Hypothalamus (tissue), 51 donors: ENCODE measurements around the gene PTCSC3.

Experiments
- DNase-seq, 51 donors: peaks; one replicate each; lab custom pipeline; 2025; lab: John Stamatoyannopoulos, UW

Gene PTCSC3

GRCh38 chr14:36176524-36176923 lies at the start of gene PTCSC3:
PTCSC3 (minus strand) TSS chr14:36176722.
- DNase-seq = no peak

GRCh38 chr14:36226164-36226563 lies 49.6 kb upstream of the PTCSC3 start:
- no peak for DNase-seq

DNA sequence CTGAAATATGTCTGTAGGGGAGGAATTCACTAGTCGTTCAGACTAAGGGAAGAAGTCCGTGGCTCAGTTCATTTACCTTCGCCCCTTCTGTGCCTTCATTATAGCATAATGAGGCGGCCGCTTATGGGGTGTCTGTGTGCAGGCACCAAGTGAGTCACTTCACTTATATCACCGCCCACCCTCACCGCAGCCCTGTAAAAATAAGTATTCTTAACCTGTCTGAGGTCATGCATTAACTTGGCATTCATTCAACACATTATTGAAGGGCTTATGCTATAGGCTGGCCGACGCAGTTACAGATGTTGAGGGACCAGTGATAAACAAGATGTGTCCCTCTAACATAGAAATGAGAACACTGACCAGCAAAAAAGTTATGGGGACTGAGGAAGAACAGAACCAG lies 47.7 kb upstream of the PTCSC3 start:
- no peak for DNase-seq

DNA sequence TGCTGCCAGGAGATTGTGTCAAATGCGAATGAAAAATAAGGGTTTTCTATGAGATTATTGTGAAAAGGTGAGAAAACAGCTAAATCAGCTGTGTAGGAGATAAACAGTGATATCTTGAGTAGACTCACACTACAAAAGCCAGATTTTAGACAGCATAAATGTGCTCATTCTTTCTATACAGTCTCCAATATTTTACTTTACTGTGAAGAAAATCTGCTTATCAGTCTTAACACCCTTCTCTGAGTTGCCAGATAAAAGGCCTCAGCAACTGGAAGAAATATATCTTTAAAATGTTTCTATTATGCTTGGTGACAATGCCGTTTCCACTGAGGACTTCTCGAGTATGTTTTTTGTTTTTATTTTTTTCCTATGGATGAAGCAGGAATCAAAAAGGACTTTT lies 47.0 kb upstream of the PTCSC3 start:
- DNase-seq = no peak

- DNase-seq = no peak
Observed at GRCh38 chr14:36222952-36223468, 46.5 kb upstream of the PTCSC3 start.

- DNase-seq = no peak
Observed at GRCh38 chr14:36222337-36222736, 45.8 kb upstream of the PTCSC3 start.

- DNase-seq = peak in 5 of 51 donors; percentile 7 to 61 (median 14)
Observed at GRCh38 chr14:36221112-36221511, 44.6 kb upstream of the PTCSC3 start.

GRCh38 chr14:36217732-36218131 lies 41.2 kb upstream of the PTCSC3 start:
- DNase-seq = no peak

DNA sequence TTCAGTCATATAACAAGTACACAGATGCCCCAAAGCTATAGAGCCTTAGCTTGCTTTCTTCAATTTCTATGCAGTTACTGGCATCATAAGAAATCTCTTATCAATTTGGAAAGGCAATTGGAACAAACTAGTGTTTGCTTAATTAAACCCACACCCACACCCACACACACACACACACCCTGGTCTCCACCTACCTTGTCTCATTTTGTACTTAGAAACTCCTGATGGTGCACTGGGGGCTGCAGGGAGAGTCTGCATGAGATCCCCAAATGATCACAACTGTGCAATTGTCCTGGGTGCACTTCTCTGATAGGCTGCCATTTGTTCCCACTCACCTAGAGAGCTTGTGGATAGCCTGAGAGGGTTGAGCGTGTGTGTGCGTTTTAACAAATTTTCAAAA lies 40.5 kb upstream of the PTCSC3 start:
- DNase-seq = no peak

DNA sequence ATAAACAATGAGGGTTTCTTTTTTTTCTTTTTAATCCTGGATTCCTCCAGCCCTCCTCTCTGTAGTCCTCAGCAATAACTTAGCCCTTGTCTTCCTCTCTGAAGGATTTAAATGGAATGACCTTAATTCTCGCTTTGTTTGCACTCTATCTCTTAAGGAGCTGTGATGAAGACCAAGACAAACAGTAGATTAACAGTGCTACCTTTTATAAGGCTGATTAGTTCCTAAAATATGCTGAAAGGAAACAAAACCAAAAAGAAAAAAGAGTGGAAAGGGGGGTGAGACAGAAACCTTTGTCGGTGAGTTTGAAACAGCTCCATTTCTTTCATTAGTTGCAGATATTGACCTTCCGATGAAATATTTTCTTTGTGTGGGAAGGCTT lies 38.7 kb upstream of the PTCSC3 start:
- DNase-seq = no peak

DNA sequence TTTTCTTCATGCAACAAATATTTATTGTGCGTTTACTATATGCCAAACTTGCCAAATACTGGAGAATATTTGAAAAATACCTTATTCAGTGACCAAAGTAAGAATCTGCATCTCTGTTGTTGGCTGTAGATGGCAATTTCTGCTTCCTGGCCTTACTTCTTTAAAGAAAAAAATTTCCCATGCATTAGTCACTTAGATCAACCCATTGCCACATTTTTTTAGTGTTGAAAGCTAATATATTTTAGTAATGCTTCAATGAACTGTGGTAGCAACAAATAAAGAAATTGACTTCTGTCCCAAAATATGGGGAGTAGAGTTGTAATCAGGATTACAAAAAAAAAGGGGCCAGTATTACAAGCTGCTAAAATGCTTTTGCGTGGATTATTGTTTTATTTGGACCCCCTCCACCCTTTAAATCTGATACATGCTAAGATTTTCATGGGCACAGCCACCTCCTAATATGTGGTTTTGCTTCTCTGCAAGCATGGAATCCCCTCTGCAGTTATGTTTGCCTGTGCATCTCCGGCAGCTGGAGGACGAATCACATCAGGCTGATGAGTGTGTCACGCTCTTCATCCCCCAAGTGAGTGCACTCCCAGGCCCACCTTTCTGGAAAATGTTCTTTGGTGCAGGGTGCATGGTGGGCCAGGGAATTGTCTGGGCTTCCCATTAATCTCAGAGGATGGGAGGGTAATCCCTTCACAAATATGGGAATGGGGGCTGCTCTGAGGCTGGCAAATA lies 38.1 kb upstream of the PTCSC3 start:
- DNase-seq = no peak

DNA sequence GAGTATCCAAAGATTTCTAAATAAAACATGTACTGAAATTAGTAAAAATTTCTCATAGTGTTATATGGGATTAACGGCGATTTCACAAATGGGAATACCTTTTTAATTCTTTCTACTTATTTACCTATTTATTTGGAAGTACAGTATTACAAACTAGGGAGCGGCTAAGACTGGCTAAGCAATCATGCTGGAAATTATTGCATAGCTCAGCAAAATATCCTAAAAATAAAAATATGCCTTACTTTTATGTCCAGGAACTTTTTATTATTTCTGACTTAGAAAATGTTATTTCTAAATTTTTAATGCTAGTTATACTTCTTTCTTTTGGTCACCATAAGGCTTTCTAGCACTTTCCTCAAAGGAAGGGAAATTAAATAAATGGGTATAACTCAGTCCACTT lies 36.5 kb upstream of the PTCSC3 start:
- DNase-seq = no peak

DNA sequence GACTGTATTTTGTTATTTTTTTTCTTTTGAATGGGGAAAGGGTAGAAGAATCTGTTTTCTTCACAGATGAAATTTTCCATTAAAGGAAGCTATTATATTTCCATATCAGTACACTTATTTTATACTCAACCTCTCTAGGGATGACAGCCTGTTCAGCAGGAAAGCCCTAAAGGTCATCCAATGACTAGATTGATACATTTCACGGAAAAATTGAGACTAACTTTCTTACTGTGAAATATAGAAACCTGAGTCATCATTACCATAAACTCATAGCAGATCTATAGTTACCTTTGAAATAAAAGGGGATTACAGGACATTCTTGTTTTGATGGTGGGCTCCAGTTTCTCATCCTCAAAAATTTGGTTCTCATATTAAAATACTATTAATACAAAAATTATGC lies 36.1 kb upstream of the PTCSC3 start:
- no peak for DNase-seq

GRCh38 chr14:36208690-36209278 lies 32.3 kb upstream of the PTCSC3 start:
- DNase-seq = no peak

- DNase-seq = no peak
Observed at GRCh38 chr14:36207500-36207899, 31.0 kb upstream of the PTCSC3 start.

DNA sequence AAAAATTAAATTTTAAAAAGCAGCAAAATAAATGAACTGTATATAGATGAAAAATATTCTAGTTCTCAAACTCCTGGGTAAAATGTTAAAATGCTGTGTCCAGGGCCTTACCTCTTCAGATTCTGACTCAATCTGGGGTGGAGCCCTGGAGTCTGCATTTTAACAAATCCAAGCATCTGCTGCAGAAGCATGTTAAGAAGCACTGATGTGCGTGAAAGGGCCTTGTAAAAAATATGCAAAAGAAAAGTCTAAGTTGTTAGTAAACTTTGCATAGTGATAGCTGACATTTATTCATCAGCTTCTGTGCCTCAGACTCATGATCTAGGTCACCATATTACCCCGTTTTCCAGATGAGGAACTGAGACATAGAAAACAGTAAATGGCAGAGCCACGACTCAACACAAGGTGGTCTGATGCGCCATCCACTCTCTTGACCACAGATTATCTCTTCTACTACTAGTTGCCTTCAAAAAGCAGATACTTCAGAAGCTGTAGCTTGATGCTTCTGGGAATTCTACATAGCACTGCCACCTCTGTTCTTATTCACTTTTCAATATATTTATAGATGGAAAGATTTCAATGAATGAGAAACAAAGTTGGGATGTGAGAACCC lies 28.0 kb upstream of the PTCSC3 start:
- no peak for DNase-seq

DNA sequence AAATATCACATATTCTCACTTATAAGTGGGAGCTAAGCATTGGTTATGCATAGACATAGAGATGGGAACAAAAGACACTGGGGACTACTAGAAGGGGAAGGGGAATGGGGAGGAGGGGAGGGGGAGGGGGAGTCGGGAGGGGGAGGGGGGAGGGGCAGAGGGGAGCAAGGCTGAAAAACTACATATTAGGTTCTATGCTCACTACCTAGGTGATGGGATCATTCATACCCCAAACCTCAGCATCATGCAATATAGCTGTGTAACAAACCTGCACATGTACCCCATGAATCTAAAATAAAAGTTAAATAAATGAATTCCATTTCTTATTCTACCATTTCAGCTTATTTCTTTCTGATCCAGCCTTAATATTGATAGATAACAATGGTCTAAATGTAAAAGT lies 21.9 kb upstream of the PTCSC3 start:
- DNase-seq = no peak

- no peak for DNase-seq
Observed at GRCh38 chr14:36194663-36195062, 18.1 kb upstream of the PTCSC3 start.

- no peak for DNase-seq
Observed at GRCh38 chr14:36192530-36192929, 16.0 kb upstream of the PTCSC3 start.

DNA sequence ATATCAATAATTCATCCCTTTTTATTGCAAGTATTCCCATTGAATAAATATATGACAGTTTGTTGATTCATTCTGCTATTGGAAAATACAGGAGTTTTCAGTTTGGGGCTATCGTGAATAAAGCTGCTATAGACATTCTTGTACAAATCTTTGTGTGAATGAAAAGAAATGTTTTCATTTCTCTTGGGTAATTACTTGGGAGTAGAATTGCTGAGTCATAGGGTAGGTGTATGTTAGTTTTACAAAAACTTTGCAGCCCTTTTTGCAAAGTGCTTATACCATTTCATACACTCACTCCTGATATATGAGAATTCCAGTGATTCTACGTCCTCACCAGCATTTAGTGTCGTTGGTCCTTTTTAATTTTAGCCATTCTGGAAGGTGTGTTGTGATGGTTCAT lies 6.9 kb upstream of the PTCSC3 start:
- no peak for DNase-seq

DNA sequence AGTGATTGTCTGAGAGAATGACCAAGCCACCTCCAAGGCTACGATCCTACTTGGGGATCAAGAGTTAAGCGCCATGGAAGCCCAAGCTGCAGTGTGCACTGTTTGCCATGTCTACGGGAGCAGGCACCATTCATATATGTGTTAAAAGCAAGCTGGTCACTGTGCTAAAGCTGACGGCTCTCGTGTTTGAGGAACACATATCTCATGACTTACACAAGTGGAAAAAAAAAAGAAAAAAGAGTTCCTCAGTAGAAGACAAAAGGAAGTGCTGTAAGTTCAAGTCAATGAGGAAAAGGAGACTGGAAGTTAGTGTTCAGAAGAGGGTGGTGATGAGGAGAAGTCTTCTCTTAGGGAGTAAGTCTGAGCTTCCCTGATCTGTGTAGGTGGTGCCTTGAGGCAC lies 4.9 kb upstream of the PTCSC3 start:
- DNase-seq = no peak

GRCh38 chr14:36177489-36177888 lies 967 bp upstream of the PTCSC3 start:
- no peak for DNase-seq
